Heart left ventricle (tissue), 13 donors: ENCODE data around the gene GRIN2A.

Experiments
- CTCF ChIP-seq, 12 donors: fragments of 200-600 bp; sonication (generic) in 4 of 12; IDR thresholded peaks; one replicate each; pipeline versions ENCODE4 v1.5.0 to v1.8.0; 2018 to 2022; ENCODE audit warnings: antibody characterized with exemption in 12 of 12, mild to moderate bottlenecking in 5 of 12
- POLR2A ChIP-seq, 2 donors: fragments of 450-650 bp; IDR thresholded peaks; one replicate each; pipeline ENCODE4 v1.6.1; 2017; ENCODE audit warnings: antibody characterized with exemption in 2 of 2, mild to moderate bottlenecking in 2 of 2, moderate library complexity in 2 of 2
- donor health status: ischemic (EF 13 %, LVEDD 7.1; RV severe dilation, severe dysfunction).
- donor health status: DM: no; HTN: yes; CAD: no.
- donor health status: DM: no; HTN: no; CAD: no.
- donor health status: ischemic (EF 25% LVEDD 6.9; RV normal size, moderate dysfunction).
- donor health status: ischemic (EF 25% LVEDD 5.7; RV mildly dilated, moderate dysfunction).
- donor health status: ischemic (EF 35%, LVEDD 5.7; RV mildly dilated, moderate dysfunction).
- donor health status: nonischemic (EF 11% LVEDD 7.7; RV severe dilation, severe dysfunction).
- donor health status: DM: yes; HTN: yes; CAD: no.
- donor health status: PGD.
- donor health status: ischemic (EF 29% LVEDD 5.4; RV normal size, mild dysfunction).
- donor health status: nonischemic (EF 23%, LVEDD 6.1; RV moderate dilation, normal function).

DNA sequence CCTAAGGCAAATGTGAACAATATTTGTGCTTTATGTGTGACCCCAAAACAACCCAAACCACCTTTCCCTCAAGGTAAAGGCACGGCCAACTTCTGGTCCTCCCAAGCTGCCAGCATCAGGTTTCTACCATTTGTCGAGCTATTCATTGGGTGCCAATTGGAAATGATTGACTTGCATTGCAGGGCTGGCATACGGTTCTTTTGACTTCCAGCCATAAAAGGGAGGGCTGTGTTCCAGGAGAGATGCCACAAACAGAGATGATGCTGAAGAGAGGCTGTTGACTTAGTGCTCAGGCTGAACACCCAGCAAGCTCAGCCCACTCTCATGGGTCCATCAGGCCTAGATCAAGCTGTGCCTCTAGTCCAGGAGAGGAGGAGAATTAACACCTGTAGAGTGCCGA, 252.4 kb downstream of the GRIN2A start:
- no peak for TF ChIP-seq CTCF (IDR thresholded peaks at IDR 0.05)
- TF ChIP-seq POLR2A (IDR thresholded peaks at IDR 0.05), result no peak
